Right ventricle myocardium superior (tissue), 1 donor: Measurements from ENCODE around the gene NUTF2. TPM values are rescaled to one million over a fixed set of nuclear protein-coding genes. Genes with fewer than 3 reads are reported as not detected.
A peak's percentile ranks its signal among the peaks of the same experiment; 100 is the strongest.
"Not testable (repeated sequence)": the region's sequence is repeated elsewhere in the genome, so short reads cannot be mapped to it uniquely, and the experiment has no call there.

Experiments used
- ATAC-seq: fragments of 200-7000 bp; cut with Tn5 transposase; one replicate; pipeline ENCODE4 v1.9.1; 2020; ENCODE audit warnings: mild to moderate bottlenecking; ENCODE audit not compliant: poor library complexity
- DNase-seq: peaks from one replicate; pipeline ENCODE4 v3.0.0-alpha.2; 2020
- intact Hi-C: fragments of 100-400 bp; cut with DNase I; formaldehyde crosslinking; loops from one replicate; pipeline ENCODE4 v1.11.2; 2022
- total RNA-seq: library from RNA; stranded (reverse); fragmentation: NEBNext Ultra II Directional; extraction: Animal tissue kit (Norgen Biotek cat#: 25700); gene quantifications from one replicate; pipeline ENCODE4 v1.2.1, GENCODE V29; 2021
- donor health status: DM: no; HTN: yes; CAD: no; lungs with severe emphysema.

NUTF2 gene
- total RNA-seq, 1 donor from 2014 or later: 76.7 TPM

- intact Hi-C loops: no loop called here
- no peak for DNase-seq
- ATAC-seq: no peak
Measured at GRCh38 chr16:67902831-67903230, 56.1 kb downstream of the NUTF2 start.

DNA sequence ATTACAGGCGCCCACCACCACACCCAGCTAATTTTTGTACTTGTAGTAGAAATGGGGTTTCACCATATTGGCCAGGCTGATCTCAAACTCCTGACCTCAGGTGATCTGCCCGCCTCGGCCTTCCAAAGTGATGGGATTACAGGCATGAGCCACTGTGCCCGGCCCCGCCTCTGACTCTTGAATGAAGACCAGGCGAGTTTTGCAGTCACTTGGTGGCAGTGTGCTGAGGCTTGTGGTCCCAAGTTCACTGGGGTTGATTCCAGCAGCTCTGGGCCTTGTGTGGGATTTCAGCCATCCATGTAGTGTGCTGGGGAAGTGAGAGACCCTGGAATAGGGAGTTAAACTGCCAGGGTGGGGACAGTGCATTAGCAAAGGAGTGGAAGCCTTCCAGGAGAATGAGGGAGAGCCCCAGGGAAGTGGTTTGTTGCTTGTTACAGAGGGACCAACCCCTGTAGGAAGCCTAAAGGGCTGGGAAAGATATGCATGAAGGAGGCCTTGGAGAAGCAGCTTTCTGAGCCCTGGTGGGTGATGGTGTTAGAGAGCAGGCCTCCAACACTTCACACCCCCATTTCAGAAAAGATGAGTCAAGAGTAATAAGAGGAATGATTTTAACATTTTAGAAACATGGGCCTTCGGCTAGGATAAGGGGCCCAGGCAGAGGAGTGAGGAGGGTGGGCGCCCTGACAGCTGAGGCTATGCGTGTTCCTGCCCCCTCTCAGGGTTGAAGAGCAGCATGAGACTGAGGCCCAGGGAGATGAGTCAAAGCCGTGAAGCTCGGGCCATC, 60.9 kb downstream of the NUTF2 start:
- no peak for DNase-seq
- intact Hi-C loops: no loop called here

DNA sequence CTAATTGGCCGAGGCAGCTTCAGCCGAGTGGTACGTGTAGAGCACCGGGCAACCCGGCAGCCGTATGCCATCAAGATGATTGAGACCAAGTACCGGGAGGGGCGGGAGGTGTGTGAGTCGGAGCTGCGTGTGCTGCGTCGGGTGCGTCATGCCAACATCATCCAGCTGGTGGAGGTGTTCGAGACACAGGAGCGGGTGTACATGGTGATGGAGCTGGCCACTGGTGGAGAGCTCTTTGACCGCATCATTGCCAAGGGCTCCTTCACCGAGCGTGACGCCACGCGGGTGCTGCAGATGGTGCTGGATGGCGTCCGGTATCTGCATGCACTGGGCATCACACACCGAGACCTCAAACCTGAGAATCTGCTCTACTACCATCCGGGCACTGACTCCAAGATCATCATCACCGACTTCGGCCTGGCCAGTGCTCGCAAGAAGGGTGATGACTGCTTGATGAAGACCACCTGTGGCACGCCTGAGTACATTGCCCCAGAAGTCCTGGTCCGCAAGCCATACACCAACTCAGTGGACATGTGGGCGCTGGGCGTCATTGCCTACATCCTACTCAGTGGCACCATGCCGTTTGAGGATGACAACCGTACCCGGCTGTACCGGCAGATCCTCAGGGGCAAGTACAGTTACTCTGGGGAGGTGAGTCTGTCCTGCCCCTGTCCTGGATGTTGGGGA, 62.5 kb downstream of the NUTF2 start:
- DNase-seq (no peak), ATAC-seq (no peak)
- intact Hi-C loops: no loop called here

More for the DNA sequence above, 60.9 kb downstream of the NUTF2 start:
- ATAC-seq: no peak

DNA sequence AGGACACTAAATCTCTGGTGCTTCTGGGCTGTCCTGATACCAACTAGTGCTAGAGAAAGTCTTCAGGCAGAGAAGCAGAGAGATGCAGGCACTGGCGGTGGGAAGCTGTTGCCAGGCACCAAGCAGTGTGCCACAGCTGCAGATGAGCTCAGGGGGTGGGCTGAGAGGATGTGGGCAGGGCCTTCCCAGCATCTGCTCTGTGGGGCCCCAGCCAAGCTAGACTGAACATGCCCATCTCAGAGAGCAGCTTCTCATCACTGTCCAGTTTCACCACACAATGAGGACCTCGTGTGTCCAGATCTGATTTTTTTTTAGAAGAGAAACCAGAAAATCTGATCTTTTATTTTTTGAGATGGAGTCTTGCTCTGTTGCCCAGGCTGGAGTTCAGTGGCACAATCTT, 63.4 kb downstream of the NUTF2 start:
- ATAC-seq: no peak
- intact Hi-C loops: no loop called here

DNA sequence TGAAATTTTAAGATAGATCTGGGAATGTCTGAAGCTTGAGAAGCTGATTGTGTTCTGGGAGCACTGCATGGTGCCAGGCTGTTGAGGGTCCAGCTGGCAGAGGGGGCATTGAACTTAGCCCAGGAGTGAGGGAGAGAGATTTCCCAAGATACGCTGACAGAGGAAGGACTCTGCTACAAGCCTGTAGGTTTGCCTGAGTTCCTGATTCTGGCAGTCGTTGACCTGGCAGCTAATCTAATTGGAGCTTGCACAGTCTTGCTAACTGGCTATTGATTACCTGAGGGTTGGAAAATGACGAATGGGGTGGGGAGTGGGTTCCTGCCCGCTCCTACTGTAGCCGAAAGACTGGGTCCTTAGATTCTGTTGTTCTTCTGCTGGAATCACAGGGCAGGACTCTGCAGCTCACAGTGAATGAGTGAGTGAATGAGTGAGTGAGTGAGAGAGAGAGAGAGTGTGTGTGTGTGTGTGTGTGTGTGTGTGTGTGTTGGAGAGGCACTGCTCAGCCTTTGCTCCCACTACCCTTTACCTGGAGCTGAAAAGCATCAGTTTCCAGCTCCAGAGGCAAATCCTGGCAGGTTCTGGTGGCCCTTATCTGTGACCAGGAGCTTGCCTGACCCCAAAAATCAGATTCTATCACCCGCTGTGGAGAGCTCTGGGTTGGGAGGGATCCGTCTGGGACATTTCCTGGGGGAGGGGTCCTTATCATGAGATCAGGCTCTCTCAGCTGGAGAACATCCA, 68.2 kb downstream of the NUTF2 start:
- intact Hi-C loops: no loop called here
- DNase-seq (no peak), ATAC-seq (no peak)

More for the DNA sequence above, 63.4 kb downstream of the NUTF2 start:
- no peak for DNase-seq

DNA sequence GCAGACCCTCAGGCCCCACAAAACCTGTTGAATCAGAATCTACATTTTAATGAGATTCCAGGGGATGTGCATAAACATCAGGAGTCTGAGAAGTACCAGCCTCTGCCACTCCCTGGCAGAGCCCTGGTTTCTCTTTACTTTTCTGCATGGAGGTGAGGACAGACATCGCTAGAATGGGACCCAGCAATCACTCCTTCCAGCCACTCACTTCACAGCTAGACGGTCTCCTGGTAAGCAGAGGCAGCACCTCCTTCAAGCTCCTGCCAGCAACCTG, 68.7 kb downstream of the NUTF2 start:
- DNase-seq, intact Hi-C loops, ATAC-seq: not testable (repeated sequence)

GRCh38 chr16:67915831-67916723, 69.3 kb downstream of the NUTF2 start:
- intact Hi-C loops: no loop called here
- ATAC-seq: peak; percentile 35
- DNase-seq: no peak

GRCh38 chr16:67917140-67917851, 70.6 kb downstream of the NUTF2 start:
- DNase-seq (peak; percentile 72), ATAC-seq (peak; percentile 86)
- intact Hi-C loops: no loop called here

- intact Hi-C loops: no loop called here
- DNase-seq (no peak), ATAC-seq (peak; percentile 38)
Measured at GRCh38 chr16:67917852-67918236, 71.1 kb downstream of the NUTF2 start.

- no peak for ATAC-seq
- no peak for DNase-seq
- intact Hi-C loops: no loop called here
Measured at GRCh38 chr16:67919622-67920221, 73.0 kb downstream of the NUTF2 start.

Other genes starting within 250 kb of the NUTF2 start
- gene CARMIL2, start 201.8 kb upstream of the NUTF2 start, total RNA-seq: 0.05 TPM
- 7.1 TPM for gene ACD, start 186.7 kb upstream of the NUTF2 start, total RNA-seq
- 3.2 TPM for gene PARD6A, start 186.0 kb upstream of the NUTF2 start, total RNA-seq
- 8.8 TPM for gene ENKD1, start 180.2 kb upstream of the NUTF2 start, total RNA-seq
- gene C16orf86, start 180.1 kb upstream of the NUTF2 start, total RNA-seq: 4.3 TPM
- 7.8 TPM for gene GFOD2, start 127.6 kb upstream of the NUTF2 start, total RNA-seq
- 10.9 TPM for gene RANBP10, start 40.4 kb upstream of the NUTF2 start, total RNA-seq
- gene TSNAXIP1, start 40.0 kb upstream of the NUTF2 start, total RNA-seq: 0.32 TPM
- gene THAP11, start 4.6 kb upstream of the NUTF2 start, total RNA-seq: 31.1 TPM
- 20.6 TPM for gene CENPT, start 760 bp downstream of the NUTF2 start, total RNA-seq
- gene EDC4, start 26.1 kb downstream of the NUTF2 start, total RNA-seq: 30.6 TPM
- not detected for gene NRN1L, start 38.0 kb downstream of the NUTF2 start, total RNA-seq
- gene PSKH1, start 46.3 kb downstream of the NUTF2 start, total RNA-seq: 16.6 TPM
- 0.78 TPM for gene CTRL, start 84.9 kb downstream of the NUTF2 start, total RNA-seq
- 59.0 TPM for gene PSMB10, start 89.9 kb downstream of the NUTF2 start, total RNA-seq
- 21.4 TPM for gene LCAT, start 97.2 kb downstream of the NUTF2 start, total RNA-seq
- 84.3 TPM for gene SLC12A4, start 121.7 kb downstream of the NUTF2 start, total RNA-seq
- not detected for gene DPEP3, start 133.6 kb downstream of the NUTF2 start, total RNA-seq
- 1.1 TPM for gene DPEP2, start 152.6 kb downstream of the NUTF2 start, total RNA-seq
- not detected for gene DPEP2NB, start 169.0 kb downstream of the NUTF2 start, total RNA-seq
- gene DDX28, start 176.3 kb downstream of the NUTF2 start, total RNA-seq: 7.2 TPM
- gene DUS2, start 176.4 kb downstream of the NUTF2 start, total RNA-seq: 5.7 TPM
- 24.4 TPM for gene NFATC3, start 238.4 kb downstream of the NUTF2 start, total RNA-seq